ENCODE data around the gene HK1.
A peak's percentile ranks its signal among the peaks of the same experiment; 100 is the strongest.
"Not testable (repeated sequence)": the region's sequence is repeated elsewhere in the genome, so short reads cannot be mapped to it uniquely, and the experiment has no call there.

Gene HK1

DNA sequence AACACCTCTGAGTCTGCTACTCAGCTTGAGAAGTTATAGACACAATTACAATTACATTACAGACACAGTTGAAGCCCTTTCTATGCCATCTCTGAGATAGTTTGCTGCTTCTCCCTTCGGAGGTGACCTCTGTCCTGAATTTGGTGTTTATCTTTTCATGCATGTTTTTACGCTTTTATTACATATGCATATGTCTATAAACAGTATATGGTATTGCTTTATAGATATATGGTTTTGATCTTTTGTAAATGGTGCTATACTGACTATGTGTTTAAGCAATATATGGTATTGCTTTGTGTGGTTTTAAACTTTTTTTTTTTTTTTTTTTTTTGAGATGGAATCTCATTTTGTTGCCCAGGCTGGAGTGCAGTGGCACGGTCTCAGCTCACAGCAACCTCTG is 48.4 kb downstream of the HK1 start:
- no peaks in the 10 kb centered on the region for H3K27me3 Mint-ChIP-seq
- ATAC-seq (replicated peaks; ENCODE audit: extremely low read depth, poor library complexity, severe bottlenecking) (no peak), DNase-seq (ENCODE audit: low spot score in 2 of 2) (no peak)
- H3K36me3 Mint-ChIP-seq (ENCODE audit: insufficient read depth): peaks cover 8% of the 10 kb centered on the region
- no peak overlapping the region for H3K27ac Mint-ChIP-seq (ENCODE audit: low read depth)
- H3K9me3 Mint-ChIP-seq: no peaks in the 10 kb centered on the region
- H3K4me1 Mint-ChIP-seq: peaks cover 56% of the 10 kb centered on the region
- H3K4me3 Mint-ChIP-seq: no peak overlapping the region

DNA sequence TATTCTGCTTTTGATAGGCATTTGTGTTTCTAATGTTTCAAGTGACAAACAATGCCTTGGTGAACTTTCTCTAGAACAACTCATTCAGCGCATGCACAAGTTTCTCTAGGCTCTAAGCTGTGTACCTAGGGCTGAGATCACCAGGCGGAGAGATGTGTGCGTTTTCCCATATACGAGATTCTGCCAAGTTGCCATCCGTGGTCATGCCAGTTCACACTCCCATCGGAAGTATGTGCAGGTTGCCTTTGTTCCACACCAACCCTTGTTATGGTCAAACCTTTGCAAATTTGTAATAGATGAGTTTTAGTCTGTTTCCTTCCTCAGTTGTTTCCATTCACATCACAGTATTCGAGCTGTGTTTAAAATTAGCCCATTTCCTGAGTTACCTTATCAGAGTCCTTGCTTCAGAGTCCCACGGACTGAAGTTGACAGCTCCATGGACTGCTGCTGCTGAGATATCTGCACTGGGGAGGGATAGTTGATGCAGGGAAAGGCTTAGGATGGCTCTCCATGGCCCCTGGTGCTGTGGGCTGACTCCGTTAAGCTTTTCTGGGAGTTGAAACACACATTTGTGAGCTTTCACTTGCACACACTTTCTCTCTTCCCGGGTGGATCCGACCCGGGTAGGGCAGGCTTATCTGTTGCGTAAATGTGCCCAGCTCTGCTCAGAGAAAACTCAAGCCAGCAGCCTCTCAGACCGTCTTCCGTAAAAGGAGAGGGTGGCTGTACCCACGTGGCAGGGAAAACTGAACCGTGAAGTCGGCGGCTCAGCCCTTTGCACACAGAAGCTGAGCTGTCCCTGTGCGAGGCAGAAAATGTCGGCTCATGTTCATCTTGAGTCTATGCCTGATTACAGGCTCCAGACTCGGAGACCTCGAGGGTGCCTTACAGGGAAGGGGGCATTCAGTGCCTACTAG is 49.4 kb downstream of the HK1 start:
- no peak overlapping the region for H3K4me3 Mint-ChIP-seq
- no peaks in the 10 kb centered on the region for H3K9me3 Mint-ChIP-seq
- DNase-seq (ENCODE audit: low spot score in 2 of 2): no peak
- peaks cover 10% of the 10 kb centered on the region for H3K36me3 Mint-ChIP-seq (ENCODE audit: insufficient read depth)
- no peaks in the 10 kb centered on the region for H3K27me3 Mint-ChIP-seq
- H3K4me1 Mint-ChIP-seq: peaks cover 56% of the 10 kb centered on the region
- peak; percentile 56 for ATAC-seq (replicated peaks; ENCODE audit: extremely low read depth, poor library complexity, severe bottlenecking)
- H3K27ac Mint-ChIP-seq (ENCODE audit: low read depth): peak overlapping the region; percentile 17

DNA sequence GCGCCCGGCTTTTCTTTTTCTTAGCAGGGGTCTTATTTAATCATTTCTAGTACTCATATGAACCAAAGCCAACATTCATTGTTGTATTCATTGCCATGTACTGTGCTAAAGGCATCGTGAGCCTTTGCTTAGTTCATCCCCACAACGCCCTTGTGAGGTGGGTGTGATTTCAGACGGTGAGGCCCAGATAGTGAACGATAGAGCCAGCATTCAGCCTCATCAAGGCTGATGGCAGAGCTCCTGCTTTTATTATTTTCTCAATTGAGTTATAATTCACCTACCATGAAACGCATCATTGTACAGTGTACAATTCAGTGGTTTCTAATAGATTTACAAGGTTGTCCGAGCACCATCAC is 50.1 kb downstream of the HK1 start:
- peaks cover 57% of the 10 kb centered on the region for H3K4me1 Mint-ChIP-seq
- peak overlapping the region; percentile 84 for H3K27ac Mint-ChIP-seq (ENCODE audit: low read depth)
- H3K9me3 Mint-ChIP-seq: no peaks in the 10 kb centered on the region
- ATAC-seq (replicated peaks; ENCODE audit: extremely low read depth, poor library complexity, severe bottlenecking) (peak; percentile 28), DNase-seq (ENCODE audit: low spot score in 2 of 2) (no peak)
- peaks cover 10% of the 10 kb centered on the region for H3K36me3 Mint-ChIP-seq (ENCODE audit: insufficient read depth)
- H3K4me3 Mint-ChIP-seq: peak overlapping the region; percentile 22
- H3K27me3 Mint-ChIP-seq: no peaks in the 10 kb centered on the region

DNA sequence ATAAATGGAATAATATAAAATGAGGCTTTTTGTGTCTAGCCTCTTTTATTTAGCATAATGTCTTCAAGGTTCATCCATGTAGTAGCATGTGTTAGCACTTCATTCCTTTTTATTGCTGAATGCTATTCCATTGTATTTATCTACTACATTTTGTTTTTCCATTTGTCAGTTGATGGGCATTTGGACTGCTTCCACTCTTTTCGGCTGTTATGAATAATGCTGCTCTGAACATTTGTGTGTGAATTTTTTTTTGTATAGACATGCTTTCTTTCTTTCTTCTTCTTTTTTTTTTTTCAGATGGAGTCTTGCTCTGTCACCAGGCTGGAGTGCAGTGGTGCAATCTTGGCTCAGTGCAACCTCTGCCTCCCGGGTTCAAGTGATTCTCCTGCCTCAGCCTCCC is 50.6 kb downstream of the HK1 start:
- peaks cover 52% of the 10 kb centered on the region for H3K4me1 Mint-ChIP-seq
- peak overlapping the region; percentile 84 for H3K27ac Mint-ChIP-seq (ENCODE audit: low read depth)
- not testable (repeated sequence) for H3K9me3 Mint-ChIP-seq; H3K36me3 Mint-ChIP-seq (ENCODE audit: insufficient read depth); ATAC-seq (replicated peaks; ENCODE audit: extremely low read depth, poor library complexity, severe bottlenecking); H3K27me3 Mint-ChIP-seq; DNase-seq (ENCODE audit: low spot score in 2 of 2)
- peak overlapping the region; percentile 22 for H3K4me3 Mint-ChIP-seq

DNA sequence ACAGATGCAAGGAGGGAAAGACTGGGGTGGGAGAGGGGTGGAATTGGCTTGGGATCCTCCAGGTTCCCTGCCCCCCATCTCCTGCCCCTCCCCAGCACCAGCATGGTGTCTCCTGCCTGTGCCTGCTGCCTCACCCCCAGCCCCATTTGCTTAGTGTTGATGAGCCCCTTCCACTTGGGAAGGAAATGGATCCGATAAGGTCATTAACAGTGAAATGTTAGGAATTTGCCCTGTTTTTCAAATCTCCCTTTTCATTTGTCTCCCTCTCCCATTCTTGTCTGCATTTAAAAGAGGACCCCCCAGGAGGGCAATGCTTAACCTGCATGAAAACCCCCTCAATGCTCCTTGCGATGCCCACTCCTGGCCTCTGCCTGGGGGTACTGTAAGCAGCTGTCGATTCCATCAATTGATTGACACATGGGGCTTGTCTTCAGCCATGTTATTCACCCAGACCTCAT is 51.5 kb downstream of the HK1 start:
- ATAC-seq (replicated peaks; ENCODE audit: extremely low read depth, poor library complexity, severe bottlenecking): no peak
- Mint-ChIP-seq H3K36me3 (ENCODE audit: insufficient read depth) (peaks cover 10% of the 10 kb centered on the region), H3K27me3 (no peaks in the 10 kb centered on the region), H3K4me1 (peaks cover 59% of the 10 kb centered on the region), H3K9me3 (no peaks in the 10 kb centered on the region), H3K27ac (ENCODE audit: low read depth) (no peak overlapping the region), H3K4me3 (no peak overlapping the region)
- DNase-seq (ENCODE audit: low spot score in 2 of 2): no peak

DNA sequence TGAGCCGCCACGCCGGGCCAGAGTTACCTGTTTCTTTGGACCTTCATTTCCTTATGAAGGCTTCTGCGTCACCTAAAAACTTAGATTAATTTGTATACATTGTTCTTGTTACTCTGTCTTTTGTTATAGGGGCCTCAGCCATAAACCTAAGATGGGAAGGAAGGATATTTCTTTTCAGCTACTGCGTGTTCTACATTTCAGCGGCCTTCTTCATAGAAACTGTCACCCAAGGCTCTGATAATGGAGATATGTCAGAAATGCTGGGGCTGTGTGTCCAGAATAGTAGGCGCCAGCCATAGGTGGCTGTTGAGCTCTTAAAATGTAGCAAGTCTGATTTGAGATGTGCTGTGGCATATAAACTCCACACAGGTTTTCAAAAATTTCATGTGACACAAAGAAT is 52.9 kb downstream of the HK1 start:
- H3K27me3 Mint-ChIP-seq: no peaks in the 10 kb centered on the region
- ATAC-seq (replicated peaks; ENCODE audit: extremely low read depth, poor library complexity, severe bottlenecking) (no peak), DNase-seq (ENCODE audit: low spot score in 2 of 2) (no peak)
- peaks cover 68% of the 10 kb centered on the region for H3K4me1 Mint-ChIP-seq
- H3K9me3 Mint-ChIP-seq: no peaks in the 10 kb centered on the region
- no peak overlapping the region for H3K4me3 Mint-ChIP-seq
- peaks cover 6% of the 10 kb centered on the region for H3K36me3 Mint-ChIP-seq (ENCODE audit: insufficient read depth)
- no peak overlapping the region for H3K27ac Mint-ChIP-seq (ENCODE audit: low read depth)

DNA sequence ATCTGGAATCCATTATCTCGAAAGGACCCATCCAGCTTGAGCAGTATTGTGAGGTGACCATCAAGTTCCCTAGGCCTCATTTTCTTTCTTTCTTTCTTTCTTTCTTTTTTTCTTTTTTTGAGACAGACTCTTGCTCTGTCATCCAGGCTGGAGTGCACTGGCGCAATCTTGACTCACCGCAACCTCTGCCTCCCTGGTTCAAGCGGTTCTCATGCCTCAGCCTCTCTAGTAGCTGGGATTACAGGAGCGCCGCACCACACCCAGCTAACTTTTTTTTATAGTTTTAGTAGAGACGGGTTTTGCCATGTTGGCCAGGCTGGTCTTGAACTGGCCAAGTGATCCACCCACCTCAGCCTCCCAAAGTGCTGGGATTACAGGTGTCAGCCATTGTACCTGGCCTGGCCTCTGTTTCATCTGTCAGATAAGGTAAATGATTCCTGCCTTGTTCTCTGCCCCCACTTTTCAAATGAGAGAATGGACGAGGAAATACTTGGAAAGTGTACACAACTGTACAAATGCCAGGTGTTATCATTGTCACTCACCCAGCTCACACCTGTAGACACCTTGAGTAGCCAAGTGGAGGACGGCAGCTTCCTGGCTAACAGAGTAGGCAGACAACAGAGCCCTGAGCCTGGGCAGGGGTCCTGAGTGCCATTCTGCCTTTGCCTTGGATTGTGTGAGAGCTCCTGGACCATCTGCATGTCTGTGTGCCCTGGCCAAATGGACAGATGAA is 54.1 kb downstream of the HK1 start:
- no peaks in the 10 kb centered on the region for H3K9me3 Mint-ChIP-seq

DNA sequence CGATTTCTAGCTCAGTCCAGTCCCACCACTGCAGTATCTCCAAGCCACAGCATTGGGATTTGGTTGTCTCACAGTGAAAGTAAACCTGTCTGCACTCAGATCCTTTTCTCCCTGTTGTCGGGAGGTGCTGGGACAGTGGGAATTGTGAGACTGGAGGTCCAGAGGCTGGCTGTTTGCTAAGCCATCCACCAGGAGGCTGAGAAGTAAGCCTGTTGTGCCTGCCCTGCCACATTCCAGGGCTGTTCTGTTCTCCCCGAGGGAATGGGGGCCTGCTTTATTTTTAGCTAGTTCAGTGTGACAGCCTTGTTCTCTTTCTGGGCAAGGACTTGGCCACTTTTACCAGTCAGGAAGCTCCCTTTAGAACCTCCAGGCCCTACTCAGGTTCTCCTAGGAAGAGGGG is 54.9 kb downstream of the HK1 start:
- DNase-seq (ENCODE audit: low spot score in 2 of 2) (no peak), ATAC-seq (replicated peaks; ENCODE audit: extremely low read depth, poor library complexity, severe bottlenecking) (no peak)
- peaks cover 9% of the 10 kb centered on the region for H3K36me3 Mint-ChIP-seq (ENCODE audit: insufficient read depth)
- no peak overlapping the region for H3K4me3 Mint-ChIP-seq
- no peaks in the 10 kb centered on the region for H3K9me3 Mint-ChIP-seq
- no peak overlapping the region for H3K27ac Mint-ChIP-seq (ENCODE audit: low read depth)
- peaks cover 64% of the 10 kb centered on the region for H3K4me1 Mint-ChIP-seq
- no peaks in the 10 kb centered on the region for H3K27me3 Mint-ChIP-seq

More for the DNA sequence above, 54.1 kb downstream of the HK1 start:
- no peak overlapping the region for H3K4me3 Mint-ChIP-seq
- H3K27ac Mint-ChIP-seq (ENCODE audit: low read depth): no peak overlapping the region
- H3K4me1 Mint-ChIP-seq: peaks cover 66% of the 10 kb centered on the region
- DNase-seq (ENCODE audit: low spot score in 2 of 2): no peak
- ATAC-seq (replicated peaks; ENCODE audit: extremely low read depth, poor library complexity, severe bottlenecking): no peak
- peaks cover 6% of the 10 kb centered on the region for H3K36me3 Mint-ChIP-seq (ENCODE audit: insufficient read depth)
- no peaks in the 10 kb centered on the region for H3K27me3 Mint-ChIP-seq

DNA sequence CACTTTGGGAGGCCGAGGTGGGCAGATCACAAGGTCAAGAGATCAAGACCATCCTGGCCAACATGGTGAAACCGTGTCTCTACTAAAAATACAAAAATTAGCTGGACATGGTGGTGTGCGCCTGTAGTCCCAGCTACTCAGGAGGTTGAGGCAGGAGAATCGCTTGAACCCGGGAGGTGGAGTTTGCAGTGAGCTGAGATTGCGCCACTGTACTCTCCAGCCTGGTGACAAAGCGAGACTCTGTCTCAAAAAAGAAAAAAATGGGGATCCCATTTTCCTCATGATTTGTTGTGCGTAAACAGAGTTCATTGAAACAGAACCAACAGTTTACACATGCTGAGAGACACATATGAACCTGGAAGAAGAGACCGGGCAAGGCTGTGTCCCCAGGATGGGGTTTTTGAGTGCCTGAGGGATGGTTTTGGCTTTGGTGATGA is 55.6 kb downstream of the HK1 start:
- not testable (repeated sequence) for H3K27me3 Mint-ChIP-seq; H3K4me3 Mint-ChIP-seq; H3K9me3 Mint-ChIP-seq; H3K36me3 Mint-ChIP-seq (ENCODE audit: insufficient read depth); DNase-seq (ENCODE audit: low spot score in 2 of 2); ATAC-seq (replicated peaks; ENCODE audit: extremely low read depth, poor library complexity, severe bottlenecking)
- H3K4me1 Mint-ChIP-seq: peaks cover 64% of the 10 kb centered on the region
- peak overlapping the region; percentile 84 for H3K27ac Mint-ChIP-seq (ENCODE audit: low read depth)

DNA sequence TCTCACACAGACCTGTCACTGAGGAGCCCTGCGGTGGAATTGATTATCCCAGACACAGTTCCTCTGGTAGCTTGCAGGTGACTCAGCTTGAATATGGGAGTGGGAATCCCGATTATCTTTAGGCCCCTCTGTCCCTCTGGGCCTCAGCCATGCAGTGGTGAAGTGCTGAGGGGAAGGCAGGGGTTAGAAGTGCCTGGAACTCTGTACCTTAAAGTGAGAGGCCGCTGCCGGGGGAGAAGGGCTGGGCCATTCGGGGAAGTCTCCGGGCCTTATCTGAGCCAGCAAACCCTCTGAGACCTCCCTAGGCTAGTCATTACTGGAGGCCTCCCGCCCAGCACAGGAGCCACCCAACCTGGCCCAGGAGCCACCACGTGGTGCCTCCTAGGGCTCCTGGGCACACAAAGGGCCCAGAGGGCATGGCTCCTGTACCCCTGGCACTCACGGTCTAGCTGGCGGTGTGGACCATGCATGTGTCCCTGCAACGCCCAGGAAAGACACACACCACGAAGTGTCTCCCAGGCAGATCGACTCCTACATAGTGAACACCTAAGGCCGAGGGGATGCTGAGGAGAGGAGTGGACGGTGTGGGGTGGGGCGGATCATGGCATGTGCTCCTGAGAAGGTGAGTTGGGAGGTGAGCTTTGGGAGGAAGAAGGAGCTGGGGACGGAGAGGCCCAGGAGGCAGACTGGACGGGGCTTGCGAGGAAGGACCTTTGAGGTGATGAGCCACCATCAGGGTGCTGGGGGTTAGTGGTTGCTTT is 56.2 kb downstream of the HK1 start:
- peak overlapping the region; percentile 52 for H3K4me3 Mint-ChIP-seq
- H3K27me3 Mint-ChIP-seq: no peaks in the 10 kb centered on the region
- no peaks in the 10 kb centered on the region for H3K9me3 Mint-ChIP-seq
- H3K27ac Mint-ChIP-seq (ENCODE audit: low read depth): peak overlapping the region; percentile 84
- H3K36me3 Mint-ChIP-seq (ENCODE audit: insufficient read depth): peaks cover 6% of the 10 kb centered on the region
- DNase-seq (ENCODE audit: low spot score in 2 of 2): no peak
- no peak for ATAC-seq (replicated peaks; ENCODE audit: extremely low read depth, poor library complexity, severe bottlenecking)
- peaks cover 64% of the 10 kb centered on the region for H3K4me1 Mint-ChIP-seq

DNA sequence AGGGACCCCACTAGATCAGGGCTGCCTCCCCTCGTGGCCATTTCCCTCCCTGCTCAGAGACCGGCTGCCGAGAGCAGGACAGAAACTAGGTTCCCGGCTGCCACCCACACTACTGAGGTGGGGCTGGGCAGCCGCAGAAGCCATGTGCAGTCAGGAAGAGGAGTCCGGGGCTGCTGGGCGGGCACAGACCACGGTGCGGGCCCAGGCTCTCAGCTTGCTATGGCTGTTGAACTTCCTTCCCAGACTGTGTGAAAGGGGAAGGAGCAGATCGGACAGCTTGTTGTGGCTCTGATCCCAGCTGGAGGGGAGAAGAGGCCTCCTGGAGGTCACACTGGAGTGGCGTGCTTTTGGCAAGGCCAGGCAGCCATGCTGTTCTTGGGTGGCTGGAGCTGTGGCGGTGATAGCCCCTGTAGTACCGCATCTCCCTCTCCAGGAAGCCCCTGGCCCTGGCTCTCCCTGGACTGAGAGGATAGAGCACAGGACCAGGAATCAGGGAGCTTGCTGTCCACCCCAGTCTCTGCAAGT is 56.8 kb downstream of the HK1 start:
- Mint-ChIP-seq H3K9me3 (no peaks in the 10 kb centered on the region), H3K4me3 (peak overlapping the region; percentile 52), H3K36me3 (ENCODE audit: insufficient read depth) (peaks cover 5% of the 10 kb centered on the region), H3K27ac (ENCODE audit: low read depth) (peak overlapping the region; percentile 84), H3K27me3 (no peaks in the 10 kb centered on the region), H3K4me1 (peaks cover 64% of the 10 kb centered on the region)
- ATAC-seq (replicated peaks; ENCODE audit: extremely low read depth, poor library complexity, severe bottlenecking) (no peak), DNase-seq (ENCODE audit: low spot score in 2 of 2) (no peak)

DNA sequence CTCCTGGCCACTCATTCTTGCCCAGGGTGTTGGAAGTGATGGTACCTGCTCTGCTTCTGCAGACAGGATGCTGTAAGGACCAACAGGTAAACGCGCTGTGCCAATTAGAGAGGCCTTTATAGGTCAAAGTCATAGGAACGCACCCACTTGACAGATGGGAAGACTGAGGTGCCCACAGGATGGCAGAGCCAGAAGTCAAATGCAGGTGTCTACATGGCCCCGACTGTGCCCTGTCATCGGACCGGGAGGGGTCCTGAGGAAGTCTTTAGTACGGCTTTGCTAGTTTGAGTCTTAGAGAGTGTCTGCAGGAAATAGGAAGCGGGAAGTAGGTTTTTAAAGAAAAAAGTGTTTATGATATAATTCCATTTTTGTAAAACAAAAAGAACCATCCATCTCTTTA is 57.3 kb downstream of the HK1 start:
- H3K36me3 Mint-ChIP-seq (ENCODE audit: insufficient read depth): peaks cover 4% of the 10 kb centered on the region
- no peaks in the 10 kb centered on the region for H3K9me3 Mint-ChIP-seq
- no peak for DNase-seq (ENCODE audit: low spot score in 2 of 2)
- no peaks in the 10 kb centered on the region for H3K27me3 Mint-ChIP-seq
- no peak for ATAC-seq (replicated peaks; ENCODE audit: extremely low read depth, poor library complexity, severe bottlenecking)
- peak overlapping the region; percentile 84 for H3K27ac Mint-ChIP-seq (ENCODE audit: low read depth)
- no peak overlapping the region for H3K4me3 Mint-ChIP-seq
- H3K4me1 Mint-ChIP-seq: peaks cover 60% of the 10 kb centered on the region
